Measurements from ENCODE around the gene RTN4R.
"Not testable (repeated sequence)": the region's sequence is repeated elsewhere in the genome, so short reads cannot be mapped to it uniquely, and the experiment has no call there.

Gene RTN4R

GRCh38 chr22:20268279-20269012, at the start of gene RTN4R:
Gene RTN4R (minus strand): TSS chr22:20268318. CDS start chr22:20268092, 226 bp downstream.
- peak; percentile 15 for DNase-seq (ENCODE audit: low spot score)

DNA sequence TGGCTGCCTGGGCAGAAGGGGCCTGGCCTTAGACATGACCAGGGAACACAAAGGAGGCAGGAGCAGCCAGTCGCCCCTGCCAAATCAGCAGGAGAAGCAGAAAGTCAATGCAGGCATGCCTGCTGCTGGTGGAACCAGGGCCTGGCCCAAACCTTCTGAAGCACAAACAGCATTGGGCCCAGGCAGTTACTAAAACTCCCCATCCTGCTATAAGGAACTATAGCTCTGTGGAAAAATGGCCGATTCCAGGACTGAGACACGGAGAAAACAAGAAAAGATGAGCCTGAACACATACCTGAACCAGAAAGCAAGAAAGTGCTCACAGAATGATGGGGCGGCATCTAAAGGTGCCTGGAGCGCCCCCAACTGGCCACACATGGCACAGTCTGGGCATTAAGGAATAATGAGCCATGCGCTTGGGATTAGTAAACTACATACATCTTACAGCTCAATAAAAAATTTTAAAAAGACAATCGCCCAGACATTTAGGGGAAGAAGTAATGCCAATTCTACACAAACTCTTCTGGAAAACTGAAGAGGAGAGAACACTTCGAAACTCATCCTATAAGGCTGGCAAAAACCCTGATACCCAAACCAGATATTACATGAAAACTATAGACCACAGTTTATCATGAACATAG, 49.4 kb upstream of the RTN4R start:
- not testable (repeated sequence) for DNase-seq (ENCODE audit: low spot score)

GRCh38 chr22:20316844-20317401, 48.8 kb upstream of the RTN4R start:
- DNase-seq (ENCODE audit: low spot score), result no peak

- no peak for DNase-seq (ENCODE audit: low spot score)
Observed at GRCh38 chr22:20316217-20316843, 48.2 kb upstream of the RTN4R start.

- DNase-seq (ENCODE audit: low spot score), result no peak
Observed at GRCh38 chr22:20315337-20316216, 47.5 kb upstream of the RTN4R start.

DNA sequence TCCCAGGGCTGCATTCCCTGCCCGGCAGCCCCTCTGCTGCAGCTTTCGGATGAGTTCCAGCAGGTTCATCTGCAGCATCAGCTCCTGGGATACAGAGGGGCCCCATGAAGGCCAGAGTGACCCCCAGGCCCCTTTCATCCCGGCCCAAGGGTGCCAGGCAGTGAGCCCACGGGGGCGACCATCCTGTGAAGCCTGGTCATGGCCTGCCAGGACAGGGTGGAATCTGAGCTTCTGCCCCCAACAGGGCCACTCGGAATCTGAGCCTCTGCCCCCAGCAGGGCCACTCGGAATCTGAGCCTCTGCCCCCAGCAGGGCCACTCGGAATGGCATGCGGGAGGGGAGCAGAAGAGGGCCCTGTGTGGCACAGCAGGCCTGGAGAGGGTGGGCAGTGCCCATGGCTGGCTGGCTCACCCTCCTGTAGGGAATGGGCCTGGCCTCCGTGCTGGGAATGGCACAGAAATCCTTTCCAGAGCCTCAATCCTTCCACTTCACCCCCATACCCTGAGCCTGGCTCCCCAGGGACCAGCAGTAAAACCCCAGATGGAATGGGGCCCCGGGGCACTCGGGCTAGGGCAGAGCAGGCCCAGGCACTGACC, 46.7 kb upstream of the RTN4R start:
- not testable (repeated sequence) for DNase-seq (ENCODE audit: low spot score)

GRCh38 chr22:20314206-20314605, 46.1 kb upstream of the RTN4R start:
- DNase-seq (ENCODE audit: low spot score), result not testable (repeated sequence)

GRCh38 chr22:20313306-20314077, 45.4 kb upstream of the RTN4R start:
- DNase-seq (ENCODE audit: low spot score), result not testable (repeated sequence)

GRCh38 chr22:20312396-20313191, 44.5 kb upstream of the RTN4R start:
- DNase-seq (ENCODE audit: low spot score), result no peak

GRCh38 chr22:20311249-20312062, 43.3 kb upstream of the RTN4R start:
- DNase-seq (ENCODE audit: low spot score), result not testable (repeated sequence)

DNA sequence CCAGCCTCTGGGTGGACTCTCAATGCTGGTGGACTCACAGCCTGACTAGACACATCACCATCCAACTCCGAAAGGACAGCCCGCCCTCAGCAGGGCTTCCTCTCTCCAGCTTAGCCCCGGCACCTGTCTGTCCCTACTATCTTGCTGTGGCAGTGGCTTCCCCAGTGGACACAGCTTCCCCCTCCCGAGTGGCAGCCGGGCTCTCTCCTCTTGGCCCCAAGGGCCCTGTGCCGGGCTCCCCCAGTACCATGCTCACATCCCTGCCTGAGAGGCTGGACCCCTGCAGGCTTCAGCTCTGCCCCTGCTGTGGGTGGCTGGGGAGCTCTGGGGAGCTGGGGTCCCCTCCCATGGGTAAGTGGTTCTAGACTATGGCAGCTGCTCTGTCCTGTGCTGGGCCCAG, 42.7 kb upstream of the RTN4R start:
- not testable (repeated sequence) for DNase-seq (ENCODE audit: low spot score)

DNA sequence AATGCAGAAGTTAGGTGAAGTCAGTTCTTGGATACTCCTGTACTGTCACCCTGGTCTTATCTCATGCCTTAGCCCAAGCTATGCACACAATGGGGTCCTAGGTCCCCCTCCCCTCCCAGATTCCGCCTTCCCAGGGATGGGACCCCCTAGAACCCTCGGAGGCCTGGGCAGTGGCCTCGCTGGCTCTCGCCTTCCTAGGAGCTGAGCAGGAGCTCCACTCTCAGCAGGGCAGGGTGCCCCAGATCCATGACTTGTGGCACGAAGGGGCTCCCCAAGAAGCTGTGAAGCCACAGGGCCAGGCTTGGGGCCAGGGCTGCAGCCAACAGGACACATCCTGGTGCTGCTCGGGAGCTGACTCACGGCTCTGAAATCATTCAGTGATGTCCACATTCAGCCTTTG, 42.1 kb upstream of the RTN4R start:
- not testable (repeated sequence) for DNase-seq (ENCODE audit: low spot score)

DNA sequence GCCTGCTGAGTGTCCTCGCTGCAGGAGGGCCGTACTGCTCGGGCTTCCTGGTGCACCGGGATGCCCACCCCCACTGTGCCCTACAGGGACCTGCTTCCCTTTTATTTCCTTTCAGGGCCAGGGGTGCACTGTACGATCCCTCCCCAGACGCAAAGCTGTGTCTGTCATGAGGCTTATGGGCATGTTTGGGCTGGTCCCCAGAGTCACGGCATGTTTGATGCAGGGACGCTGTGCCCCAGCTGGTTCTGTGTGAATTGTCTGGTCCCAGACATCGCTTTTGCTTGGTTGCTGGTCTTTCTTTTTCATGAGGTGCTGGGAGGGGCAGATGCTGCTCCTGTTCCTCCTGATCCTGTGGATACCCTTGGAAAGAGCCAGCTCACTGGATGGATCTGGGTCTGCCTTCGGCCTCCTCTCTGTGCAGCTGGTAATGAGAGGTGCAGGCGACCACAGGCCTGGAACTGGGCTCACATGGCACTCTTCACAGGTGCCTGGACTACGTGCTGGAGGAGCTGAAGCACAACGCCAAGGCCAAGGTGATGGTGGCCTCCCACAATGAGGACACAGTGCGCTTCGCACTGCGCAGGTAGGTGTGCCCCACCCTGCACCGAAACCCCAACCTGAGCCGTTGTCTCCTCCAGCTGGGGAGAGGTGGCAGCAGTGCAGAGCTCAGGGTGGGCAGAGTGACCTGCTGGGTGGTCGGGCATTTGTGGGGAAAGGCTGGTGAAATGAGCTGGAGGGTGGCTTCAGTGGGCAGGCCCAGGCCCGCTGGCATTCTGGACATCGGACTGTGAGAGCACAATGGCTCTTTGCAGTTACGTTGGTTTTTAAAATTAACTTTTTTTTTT, 40.9 kb upstream of the RTN4R start:
- DNase-seq (ENCODE audit: low spot score), result not testable (repeated sequence)

GRCh38 chr22:20307448-20308447, 39.6 kb upstream of the RTN4R start:
- not testable (repeated sequence) for DNase-seq (ENCODE audit: low spot score)

GRCh38 chr22:20306646-20307447, 38.7 kb upstream of the RTN4R start:
- DNase-seq (ENCODE audit: low spot score), result not testable (repeated sequence)

Measured in COLO829 (cell line).